Coronary artery (tissue), 2 donors: ENCODE data around the gene PTBP1.

Source experiments
- DNase-seq: peaks from one replicate; pipeline ENCODE4 v3.0.0-alpha.2; 2017; ENCODE audit warnings: low spot score
- H3K27ac ChIP-seq, 2 donors: fragments of 200-600 bp; sonication (generic); one replicate each; pipeline ENCODE4 v1.5.1; 2016 to 2019
- H3K4me3 ChIP-seq: fragments of 200-600 bp; sonication (generic); 2 replicates; pipeline ENCODE4 v1.5.1; 2016; ENCODE audit warnings: mild to moderate bottlenecking, moderate library complexity
- TF ChIP-seq, protein P1 (sequence below): fragments of 200-600 bp; sonication (generic); IDR thresholded peaks from one replicate; pipeline ENCODE4 v1.5.1; 2019; ENCODE audit warnings: antibody characterized with exemption

The PTBP1 gene

DNA sequence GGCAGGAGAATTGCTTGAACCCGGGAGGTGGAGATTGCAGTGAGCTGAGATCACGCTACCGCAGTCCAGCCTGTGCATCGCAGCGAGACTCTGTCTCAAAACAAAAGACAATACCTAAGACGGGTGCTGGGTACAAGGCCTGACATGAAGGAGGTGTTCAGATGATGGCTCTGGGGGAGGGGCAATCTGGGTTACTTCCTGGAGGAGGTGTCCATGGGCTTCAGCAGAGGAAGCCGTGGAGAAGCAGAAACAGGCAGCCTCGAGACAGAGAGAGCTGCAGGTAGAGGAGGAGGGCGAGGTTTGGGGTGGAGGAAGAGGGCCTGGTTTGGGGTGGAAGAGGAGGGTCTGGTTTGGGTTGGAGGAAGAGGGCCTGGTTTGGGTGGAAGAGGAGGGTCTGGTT is 42.7 kb upstream of the PTBP1 start:
- TF ChIP-seq, protein P1, sequence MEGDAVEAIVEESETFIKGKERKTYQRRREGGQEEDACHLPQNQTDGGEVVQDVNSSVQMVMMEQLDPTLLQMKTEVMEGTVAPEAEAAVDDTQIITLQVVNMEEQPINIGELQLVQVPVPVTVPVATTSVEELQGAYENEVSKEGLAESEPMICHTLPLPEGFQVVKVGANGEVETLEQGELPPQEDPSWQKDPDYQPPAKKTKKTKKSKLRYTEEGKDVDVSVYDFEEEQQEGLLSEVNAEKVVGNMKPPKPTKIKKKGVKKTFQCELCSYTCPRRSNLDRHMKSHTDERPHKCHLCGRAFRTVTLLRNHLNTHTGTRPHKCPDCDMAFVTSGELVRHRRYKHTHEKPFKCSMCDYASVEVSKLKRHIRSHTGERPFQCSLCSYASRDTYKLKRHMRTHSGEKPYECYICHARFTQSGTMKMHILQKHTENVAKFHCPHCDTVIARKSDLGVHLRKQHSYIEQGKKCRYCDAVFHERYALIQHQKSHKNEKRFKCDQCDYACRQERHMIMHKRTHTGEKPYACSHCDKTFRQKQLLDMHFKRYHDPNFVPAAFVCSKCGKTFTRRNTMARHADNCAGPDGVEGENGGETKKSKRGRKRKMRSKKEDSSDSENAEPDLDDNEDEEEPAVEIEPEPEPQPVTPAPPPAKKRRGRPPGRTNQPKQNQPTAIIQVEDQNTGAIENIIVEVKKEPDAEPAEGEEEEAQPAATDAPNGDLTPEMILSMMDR, result no peak
- Histone ChIP-seq H3K27ac (no peak overlapping the region), H3K4me3 (no peak overlapping the region)
- no peak for DNase-seq

DNA sequence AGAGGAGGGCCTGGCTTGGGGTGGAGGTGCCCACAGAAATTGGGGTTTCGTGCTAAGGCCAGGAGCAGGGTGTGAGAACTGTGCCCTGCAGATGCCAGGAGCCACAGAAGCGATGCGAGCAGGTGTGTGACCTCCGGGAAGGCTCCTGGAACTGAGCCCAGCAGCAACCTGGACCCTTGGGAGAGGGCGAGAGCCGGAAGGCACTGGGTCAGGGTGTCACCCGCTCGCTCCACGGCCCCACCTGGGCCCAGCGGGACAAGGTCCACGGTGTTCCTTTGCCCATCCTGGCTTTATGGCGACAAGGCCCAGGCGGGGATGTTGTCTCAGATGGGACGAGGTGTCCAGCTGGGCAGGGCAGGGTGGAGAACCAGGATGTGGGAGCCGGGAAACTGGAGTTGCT is 42.2 kb upstream of the PTBP1 start:
- TF ChIP-seq, protein P1, result no peak
- DNase-seq, result no peak
- Histone ChIP-seq H3K4me3 (no peak overlapping the region), H3K27ac (no peak overlapping the region)

DNA sequence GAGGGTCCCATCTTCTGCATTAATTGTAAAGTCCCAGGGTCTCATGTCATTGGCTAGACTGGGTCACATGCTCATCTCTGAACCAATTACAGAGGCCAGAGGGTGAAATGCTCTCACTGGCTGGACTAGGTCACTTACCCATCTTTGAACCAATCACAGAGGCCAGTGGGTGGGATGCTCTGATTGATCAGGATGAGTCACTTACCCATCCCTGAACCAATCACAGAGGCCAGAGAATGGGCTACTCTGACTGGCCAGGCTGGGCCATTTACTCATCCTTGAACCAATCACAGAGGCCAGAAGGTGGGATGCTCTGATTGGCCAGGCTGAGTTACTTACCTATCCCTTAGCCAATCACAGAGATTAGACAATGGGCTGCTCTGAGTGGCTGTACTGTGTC is 41.0 kb upstream of the PTBP1 start:
- TF ChIP-seq, protein P1, result no peak
- no peak overlapping the region for H3K27ac ChIP-seq
- H3K4me3 ChIP-seq, result no peak overlapping the region
- DNase-seq, result no peak

DNA sequence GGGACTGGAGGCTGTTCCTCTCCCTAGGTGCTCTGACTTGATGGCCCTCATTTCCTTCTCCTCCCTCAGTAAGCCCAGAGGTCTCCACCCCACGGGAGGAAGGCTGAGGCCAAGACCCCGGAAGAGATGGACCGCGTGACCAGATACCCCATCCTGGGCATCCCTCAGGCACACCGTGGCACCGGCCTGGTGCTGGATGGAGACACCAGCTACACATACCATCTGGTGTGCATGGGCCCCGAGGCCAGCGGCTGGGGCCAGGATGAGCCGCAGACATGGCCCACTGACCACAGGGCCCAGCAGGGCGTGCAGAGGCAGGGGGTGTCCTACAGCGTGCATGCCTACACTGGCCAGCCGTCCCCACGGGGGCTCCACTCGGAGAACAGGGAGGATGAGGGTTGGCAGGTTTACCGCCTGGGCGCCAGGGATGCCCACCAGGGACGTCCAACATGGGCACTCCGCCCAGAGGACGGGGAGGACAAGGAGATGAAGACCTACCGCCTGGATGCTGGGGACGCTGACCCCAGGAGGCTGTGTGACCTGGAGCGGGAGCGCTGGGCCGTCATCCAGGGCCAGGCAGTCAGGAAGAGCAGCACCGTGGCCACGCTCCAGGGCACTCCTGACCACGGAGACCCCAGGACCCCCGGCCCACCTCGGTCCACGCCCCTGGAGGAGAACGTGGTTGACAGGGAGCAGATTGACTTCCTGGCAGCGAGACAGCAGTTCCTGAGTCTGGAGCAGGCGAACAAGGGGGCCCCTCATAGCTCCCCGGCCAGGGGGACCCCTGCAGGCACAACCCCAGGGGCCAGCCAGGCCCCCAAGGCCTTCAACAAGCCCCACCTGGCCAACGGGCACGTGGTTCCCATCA is 40.2 kb upstream of the PTBP1 start:
- no peak overlapping the region for H3K27ac ChIP-seq
- TF ChIP-seq, protein P1, result no peak
- H3K4me3 ChIP-seq, result no peak overlapping the region
- DNase-seq, result no peak

DNA sequence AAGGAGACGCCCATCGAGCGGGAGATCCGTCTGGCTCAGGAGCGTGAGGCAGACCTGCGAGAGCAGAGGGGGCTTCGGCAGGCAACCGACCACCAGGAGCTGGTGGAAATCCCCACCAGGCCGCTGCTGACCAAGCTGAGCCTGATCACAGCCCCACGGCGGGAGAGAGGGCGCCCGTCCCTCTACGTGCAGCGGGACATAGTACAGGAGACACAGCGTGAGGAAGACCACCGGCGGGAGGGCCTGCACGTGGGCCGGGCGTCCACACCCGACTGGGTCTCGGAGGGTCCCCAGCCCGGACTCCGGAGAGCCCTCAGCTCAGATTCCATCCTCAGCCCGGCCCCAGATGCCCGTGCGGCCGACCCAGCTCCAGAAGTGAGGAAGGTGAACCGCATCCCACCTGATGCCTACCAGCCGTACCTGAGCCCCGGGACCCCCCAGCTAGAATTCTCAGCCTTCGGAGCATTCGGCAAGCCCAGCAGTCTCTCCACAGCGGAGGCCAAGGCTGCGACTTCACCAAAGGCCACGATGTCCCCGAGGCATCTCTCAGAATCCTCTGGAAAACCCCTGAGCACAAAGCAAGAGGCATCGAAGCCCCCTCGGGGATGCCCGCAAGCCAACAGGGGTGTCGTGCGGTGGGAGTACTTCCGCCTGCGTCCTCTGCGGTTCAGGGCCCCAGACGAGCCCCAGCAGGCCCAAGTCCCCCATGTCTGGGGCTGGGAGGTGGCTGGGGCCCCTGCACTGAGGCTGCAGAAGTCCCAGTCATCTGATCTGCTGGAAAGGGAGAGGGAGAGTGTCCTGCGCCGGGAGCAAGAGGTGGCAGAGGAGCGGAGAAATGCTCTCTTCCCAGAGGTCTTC is 39.2 kb upstream of the PTBP1 start:
- no peak overlapping the region for H3K4me3 ChIP-seq
- no peak for DNase-seq
- TF ChIP-seq, protein P1, result no peak
- no peak overlapping the region for H3K27ac ChIP-seq

DNA sequence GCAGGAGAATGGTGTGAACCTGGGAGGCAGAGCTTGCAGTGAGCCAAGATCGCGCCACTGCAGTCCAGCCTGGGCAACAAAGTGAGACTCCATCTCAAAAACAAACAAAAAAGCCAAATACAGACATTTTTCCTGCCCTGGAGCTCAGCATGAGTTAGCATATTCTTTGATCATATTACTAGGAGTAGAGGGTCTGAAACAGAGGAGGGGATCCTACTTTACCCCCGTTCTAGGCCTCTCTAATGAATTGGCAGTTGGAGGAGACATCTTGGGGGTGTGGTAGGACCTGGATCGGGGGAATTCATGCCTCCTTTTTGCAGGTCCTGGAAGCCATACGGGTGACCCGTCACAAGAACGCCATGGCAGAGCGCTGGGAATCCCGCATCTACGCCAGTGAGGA is 34.1 kb upstream of the PTBP1 start:
- no peak for DNase-seq
- H3K4me3 ChIP-seq, result no peak overlapping the region
- no peak overlapping the region for H3K27ac ChIP-seq
- TF ChIP-seq, protein P1, result no peak
